GM10266 (cell line): ENCODE data around the gene LILRB5.

Experiments used
- DNase-seq: peaks from one replicate; pipeline ENCODE4 v3.0.0; 2012; ENCODE audit errors: extremely low spot score
- CTCF ChIP-seq: IDR thresholded peaks from 2 replicates; pipeline ENCODE4 v1.5.1; 2012; ENCODE audit warnings: mild to moderate bottlenecking, low read depth; ENCODE audit not compliant: control insufficient read depth, insufficient read depth; ENCODE audit errors: missing control alignments

LILRB5 gene

GRCh38 chr19:54204767-54205468 lies 52.2 kb downstream of the LILRB5 start:
- DNase-seq = no peak
- TF ChIP-seq CTCF = no peak

- no peak for DNase-seq
- no peak for TF ChIP-seq CTCF
These were observed 53.9 kb downstream of the LILRB5 start for GRCh38 chr19:54203151-54203611.

GRCh38 chr19:54201980-54202379 lies 55.1 kb downstream of the LILRB5 start:
- no peak for TF ChIP-seq CTCF
- DNase-seq = no peak

GRCh38 chr19:54201172-54201701 lies 55.8 kb downstream of the LILRB5 start:
- no peak for TF ChIP-seq CTCF
- no peak for DNase-seq
